SK-N-SH (cell line): Measurements from ENCODE around the gene MCTP1. TPM values are rescaled to one million over a fixed set of nuclear protein-coding genes. Genes with fewer than 3 reads are reported as not detected.

Experiments used
- CTCF ChIA-PET: fragments of 300-600, 350-600 bp; formaldehyde crosslinking; extraction: SDS; loops from one replicate; lab custom pipeline; 2021; lab: Yijun Ruan, JAX
- POLR2A ChIA-PET: fragments of 350-600 bp; sonication (Branson Sonifier 250); formaldehyde crosslinking; extraction: SDS; loops from one replicate; lab custom pipeline; 2020; ENCODE audit warnings: antibody characterized with exemption, inconsistent platforms; lab: Yijun Ruan, JAX
- DNase-seq: peaks from one replicate; pipeline ENCODE4 v3.0.0; 2012
- H2AFZ ChIP-seq: fragments of 200-600 bp; sonication (generic); 2 replicates; pipeline ENCODE4 v1.8.1; 2016; ENCODE audit warnings: antibody characterized with exemption, mild to moderate bottlenecking, low read depth
- H3F3A ChIP-seq: fragments of 200-600 bp; sonication (generic); replicated peaks from 2 replicates; pipeline ENCODE3; 2016; ENCODE audit warnings: antibody characterized with exemption, mild to moderate bottlenecking; ENCODE audit not compliant: insufficient read depth
- H3K27ac ChIP-seq, 2 experiments: fragments of 200-500 bp in 1 of 2; fragments of 200-600 bp in 1 of 2; sonication (Bioruptor generic) in 1 of 2; sonication (generic), shearing (Covaris generic) in 1 of 2; 2 replicates each; pipeline versions ENCODE4 v1.5.1 to v1.6.1; 2014 to 2016; ENCODE audit warnings: low read depth in 2 of 2, inconsistent platforms in 1 of 2, low read length in 1 of 2, mild to moderate bottlenecking in 1 of 2, mixed read lengths in 1 of 2
- H3K27me3 ChIP-seq: fragments of 200-600 bp; sonication (generic), shearing (Covaris generic); 2 replicates; pipeline ENCODE4 v1.6.1; 2016; ENCODE audit warnings: mixed run types; ENCODE audit not compliant: insufficient read depth
- H3K36me3 ChIP-seq, 2 experiments: fragments of 200-500 bp in 1 of 2; fragments of 200-600 bp in 1 of 2; sonication (Bioruptor generic) in 1 of 2; sonication (generic) in 1 of 2; replicated peaks in 1 of 2; 2 replicates each; pipeline versions ENCODE3 to v1.5.1; 2014 to 2016; ENCODE audit warnings: low read length in 1 of 2, mild to moderate bottlenecking in 1 of 2; ENCODE audit not compliant: insufficient read depth in 2 of 2, control insufficient read depth in 1 of 2
- H3K4me1 ChIP-seq, 2 experiments: fragments of 200-500 bp in 1 of 2; fragments of 200-600 bp in 1 of 2; sonication (Bioruptor generic) in 1 of 2; sonication (generic), shearing (Covaris generic) in 1 of 2; 2 replicates each; pipeline versions ENCODE4 v1.5.1 to v1.6.1; 2014 to 2016; ENCODE audit warnings: low read depth in 1 of 2, low read length in 1 of 2, mixed run types in 1 of 2; ENCODE audit not compliant: insufficient read depth in 2 of 2, control insufficient read depth in 1 of 2
- H3K4me2 ChIP-seq: fragments of 200-600 bp; sonication (generic), shearing (Covaris generic); 2 replicates; pipeline ENCODE4 v1.6.1; 2017; ENCODE audit warnings: mixed run types
- H3K4me3 ChIP-seq, 2 experiments: fragments of 200-500 bp in 1 of 2; fragments of 200-600 bp in 1 of 2; sonication (Bioruptor generic) in 1 of 2; sonication (generic), shearing (Covaris generic) in 1 of 2; 2 replicates each; pipeline versions ENCODE4 v1.5.1 to v1.8.1; 2014 to 2016; ENCODE audit warnings: low read depth in 2 of 2, inconsistent platforms in 1 of 2, low read length in 1 of 2, mild to moderate bottlenecking in 1 of 2, mixed read lengths in 1 of 2, moderate library complexity in 1 of 2
- H3K79me2 ChIP-seq: fragments of 200-600 bp; sonication (generic); 2 replicates; pipeline ENCODE4 v1.8.1; 2017; ENCODE audit warnings: mild to moderate bottlenecking; ENCODE audit not compliant: insufficient read depth
- H3K9ac ChIP-seq: fragments of 200-600 bp; sonication (generic); 2 replicates; pipeline ENCODE4 v1.6.1; 2017; ENCODE audit warnings: mixed run types
- H3K9me2 ChIP-seq: fragments of 200-600 bp; sonication (generic); 2 replicates; pipeline ENCODE4 v1.6.1; 2017; ENCODE audit warnings: mixed run types
- H3K9me3 ChIP-seq: fragments of 200-600 bp; sonication (generic); 2 replicates; pipeline ENCODE4 v1.6.1; 2017; ENCODE audit warnings: mixed run types, mild to moderate bottlenecking, moderate library complexity
- H4K20me1 ChIP-seq: fragments of 200-600 bp; sonication (generic); 2 replicates; pipeline ENCODE4 v1.6.1; 2017; ENCODE audit warnings: mild to moderate bottlenecking, mixed run types; ENCODE audit not compliant: insufficient read depth
- CHD2 ChIP-seq: fragments of 150-350 bp; IDR thresholded peaks from 2 replicates; pipeline ENCODE4 v1.6.1; 2018; ENCODE audit warnings: low read length; ENCODE audit not compliant: partially characterized antibody
- CTCF ChIP-seq: fragments of 200-600 bp; sonication (generic); IDR thresholded peaks from 2 replicates; pipeline ENCODE4 v1.6.1; 2017; ENCODE audit warnings: antibody characterized with exemption, mild to moderate bottlenecking, moderate library complexity
- EP300 ChIP-seq, 2 experiments: IDR thresholded peaks; 2 replicates each; pipeline versions ENCODE4 v1.4.0 to v1.6.1; 2012; ENCODE audit warnings: borderline replicate concordance in 1 of 2, low read depth in 1 of 2, low read length in 1 of 2
- EZH2phosphoT487 ChIP-seq: fragments of 200-600 bp; sonication (generic); IDR thresholded peaks from 2 replicates; pipeline ENCODE4 v1.6.1; 2017; ENCODE audit warnings: low read depth, mixed run types, mild to moderate bottlenecking, antibody characterized with exemption, moderate library complexity, borderline replicate concordance
- FOXJ3 ChIP-seq: sonication (generic); formaldehyde crosslinking; IDR thresholded peaks from 2 replicates; pipeline ENCODE4 v1.5.1; 2020; ENCODE audit warnings: mild to moderate bottlenecking, missing genetic modification reagents
- GABPA ChIP-seq: IDR thresholded peaks from 2 replicates; pipeline ENCODE4 v1.4.0; 2012; ENCODE audit warnings: low read depth, mild to moderate bottlenecking
- GATA2 ChIP-seq: sonication (generic); formaldehyde crosslinking; IDR thresholded peaks from 2 replicates; pipeline ENCODE4 v1.5.0; 2020; ENCODE audit warnings: mild to moderate bottlenecking, missing genetic modification reagents
- JUND ChIP-seq: IDR thresholded peaks from 2 replicates; pipeline ENCODE4 v1.4.0; 2012
- MXI1 ChIP-seq: IDR thresholded peaks from 2 replicates; pipeline ENCODE4 v1.6.1; 2012; ENCODE audit warnings: mild to moderate bottlenecking, low read depth, low read length, improper control_type of control experiment
- NFIC ChIP-seq: IDR thresholded peaks from 2 replicates; pipeline ENCODE4 v1.4.0; 2012; ENCODE audit warnings: borderline replicate concordance
- RFX5 ChIP-seq: IDR thresholded peaks from 2 replicates; pipeline ENCODE4 v1.6.1; 2012; ENCODE audit warnings: mild to moderate bottlenecking, improper control_type of control experiment, low read length
- SIN3A ChIP-seq: IDR thresholded peaks from 2 replicates; pipeline ENCODE4 v1.6.1; 2012; ENCODE audit warnings: low read depth, mild to moderate bottlenecking, low read length, moderate library complexity, borderline replicate concordance
- SMC3 ChIP-seq: IDR thresholded peaks from 2 replicates; pipeline ENCODE4 v1.6.1; 2012; ENCODE audit warnings: low read depth, low read length, improper control_type of control experiment
- TAF1 ChIP-seq: IDR thresholded peaks from 2 replicates; pipeline ENCODE4 v1.6.1; 2012; ENCODE audit warnings: low read depth, mild to moderate bottlenecking, low read length, moderate library complexity, borderline replicate concordance
- TCF12 ChIP-seq: IDR thresholded peaks from 2 replicates; pipeline ENCODE4 v1.4.0; 2012
- YY1 ChIP-seq: IDR thresholded peaks from 2 replicates; pipeline ENCODE4 v1.4.0; 2012; ENCODE audit warnings: low read depth, mild to moderate bottlenecking
- ZBTB33 ChIP-seq: IDR thresholded peaks from 2 replicates; pipeline ENCODE4 v1.4.0; 2012; ENCODE audit warnings: low read depth, borderline replicate concordance
- WGBS: methylation state at CpG from one replicate; pipeline ENCODE4 v1.1.6; 2017; ENCODE audit warnings: low lambda C conversion rate; 5-methylcytosine and 5-hydroxymethylcytosine counted together
- polyA plus RNA-seq, 3 experiments: library from polyadenylated mRNA; depleted of rRNA; stranded (reverse); fragments of >200 nt; gene quantifications; 2 replicates each; pipeline ENCODE4 v1.2.3, GENCODE V29; 2012
- TF ChIP-seq, protein P1 (sequence below): fragments of 150-350 bp; IDR thresholded peaks from 2 replicates; pipeline ENCODE4 v1.6.1; 2017; ENCODE audit warnings: antibody characterized with exemption, low read length, low read depth, borderline replicate concordance
- TF ChIP-seq, protein P2 (sequence below): IDR thresholded peaks from 2 replicates; pipeline ENCODE4 v1.6.1; 2012; ENCODE audit warnings: mild to moderate bottlenecking, low read depth, low read length, moderate library complexity

MCTP1 gene
- polyA plus RNA-seq, 1 of the 3 experiments (the other 2 are of a cell fraction): 0.53 TPM

GRCh38 chr5:94736498-94736897, 548.4 kb downstream of the MCTP1 start:
- Histone ChIP-seq H3K27ac (no peak overlapping the region), H3K9ac (no peak overlapping the region), H3K4me3 (no peak overlapping the region), H3K79me2 (no peaks in the 10 kb centered on the region)
- DNase-seq: no peak
- no peak for TF ChIP-seq SIN3A
- TF ChIP-seq, all 33 proteins: peak for 0
- Histone ChIP-seq H3K9me3 (no peaks in the 10 kb centered on the region), H3K36me3 (no peaks in the 10 kb centered on the region), H3K27me3 (no peaks in the 10 kb centered on the region), H3F3A (no peaks in the 10 kb centered on the region), H3K4me2 (no peak overlapping the region), H4K20me1 (no peaks in the 10 kb centered on the region), H2AFZ (no peak overlapping the region), H3K4me1 (no peaks in the 10 kb centered on the region), H3K9me2 (no peaks in the 10 kb centered on the region)
- ChIA-PET CTCF (interaction anchor here (0.6 to 2.7 kb wide), 6 partner anchors 14 to 911 kb away, joined by 3 to 18 read pairs (median 4); no protein-coding TSS in a partner anchor), POLR2A (no interaction called here)
- 96% methylated on average over 1 of the region's 1 CpG for WGBS

DNA sequence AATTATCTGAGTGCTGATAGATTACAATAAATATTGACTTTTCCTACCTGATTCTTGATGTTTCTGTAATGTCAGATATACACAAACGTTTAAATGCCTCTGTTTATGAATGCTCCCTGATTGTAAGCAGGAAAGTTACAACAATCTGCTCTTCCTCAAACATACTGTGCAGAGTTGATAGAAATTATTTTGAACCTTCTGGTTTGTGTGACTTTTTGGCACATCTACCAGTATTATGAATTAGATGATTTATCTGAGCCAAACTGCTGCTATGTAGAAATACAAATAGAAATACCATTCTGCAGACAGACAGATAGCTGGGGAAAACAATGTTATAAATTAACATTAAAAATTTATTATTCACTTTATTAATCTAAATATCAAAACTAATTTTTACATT, 553.4 kb downstream of the MCTP1 start:
- POLR2A ChIA-PET: no interaction called here
- no peaks in the 10 kb centered on the region for H3K9me2 ChIP-seq
- no peaks in the 10 kb centered on the region for H3F3A ChIP-seq
- 61% methylated on average over 1 of the region's 1 CpG for WGBS
- H4K20me1 ChIP-seq: no peaks in the 10 kb centered on the region
- H3K36me3 ChIP-seq: no peaks in the 10 kb centered on the region
- H3K4me3 ChIP-seq: no peak overlapping the region
- CTCF ChIA-PET: interaction anchor here (1.7 kb wide), 1 partner anchor 18 kb away, joined by 5 read pairs; no protein-coding TSS in a partner anchor
- no peak overlapping the region for H3K4me2 ChIP-seq
- no peaks in the 10 kb centered on the region for H3K79me2 ChIP-seq
- no peaks in the 10 kb centered on the region for H3K27me3 ChIP-seq
- no peak for DNase-seq
- 0 out of 2 replicates have a peak overlapping the region, but pooled peaks have one; percentile 30 for H2AFZ ChIP-seq
- no peak for TF ChIP-seq MXI1
- no peak for TF ChIP-seq ZBTB33
- no peak for TF ChIP-seq TCF12
- TF ChIP-seq EP300 (IDR thresholded peaks at IDR 0.05; ENCODE audit: borderline replicate concordance in 1 of 2, low read depth in 1 of 2, low read length in 1 of 2): no peak
- no peak for TF ChIP-seq SMC3
- no peak for TF ChIP-seq RFX5
- TF ChIP-seq, protein P1, sequence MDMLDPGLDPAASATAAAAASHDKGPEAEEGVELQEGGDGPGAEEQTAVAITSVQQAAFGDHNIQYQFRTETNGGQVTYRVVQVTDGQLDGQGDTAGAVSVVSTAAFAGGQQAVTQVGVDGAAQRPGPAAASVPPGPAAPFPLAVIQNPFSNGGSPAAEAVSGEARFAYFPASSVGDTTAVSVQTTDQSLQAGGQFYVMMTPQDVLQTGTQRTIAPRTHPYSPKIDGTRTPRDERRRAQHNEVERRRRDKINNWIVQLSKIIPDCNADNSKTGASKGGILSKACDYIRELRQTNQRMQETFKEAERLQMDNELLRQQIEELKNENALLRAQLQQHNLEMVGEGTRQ: no peak
- no peak for TF ChIP-seq CTCF
- TF ChIP-seq CHD2: no peak
- TF ChIP-seq GATA2 (CRISPR knock-in tag): no peak
- TF ChIP-seq YY1: no peak
- no peak for TF ChIP-seq GABPA
- no peak for TF ChIP-seq JUND
- TF ChIP-seq EZH2phosphoT487: no peak
- no peak for TF ChIP-seq NFIC
- no peak for TF ChIP-seq FOXJ3 (CRISPR knock-in tag)
- TF ChIP-seq TAF1: no peak
- TF ChIP-seq, protein P2, sequence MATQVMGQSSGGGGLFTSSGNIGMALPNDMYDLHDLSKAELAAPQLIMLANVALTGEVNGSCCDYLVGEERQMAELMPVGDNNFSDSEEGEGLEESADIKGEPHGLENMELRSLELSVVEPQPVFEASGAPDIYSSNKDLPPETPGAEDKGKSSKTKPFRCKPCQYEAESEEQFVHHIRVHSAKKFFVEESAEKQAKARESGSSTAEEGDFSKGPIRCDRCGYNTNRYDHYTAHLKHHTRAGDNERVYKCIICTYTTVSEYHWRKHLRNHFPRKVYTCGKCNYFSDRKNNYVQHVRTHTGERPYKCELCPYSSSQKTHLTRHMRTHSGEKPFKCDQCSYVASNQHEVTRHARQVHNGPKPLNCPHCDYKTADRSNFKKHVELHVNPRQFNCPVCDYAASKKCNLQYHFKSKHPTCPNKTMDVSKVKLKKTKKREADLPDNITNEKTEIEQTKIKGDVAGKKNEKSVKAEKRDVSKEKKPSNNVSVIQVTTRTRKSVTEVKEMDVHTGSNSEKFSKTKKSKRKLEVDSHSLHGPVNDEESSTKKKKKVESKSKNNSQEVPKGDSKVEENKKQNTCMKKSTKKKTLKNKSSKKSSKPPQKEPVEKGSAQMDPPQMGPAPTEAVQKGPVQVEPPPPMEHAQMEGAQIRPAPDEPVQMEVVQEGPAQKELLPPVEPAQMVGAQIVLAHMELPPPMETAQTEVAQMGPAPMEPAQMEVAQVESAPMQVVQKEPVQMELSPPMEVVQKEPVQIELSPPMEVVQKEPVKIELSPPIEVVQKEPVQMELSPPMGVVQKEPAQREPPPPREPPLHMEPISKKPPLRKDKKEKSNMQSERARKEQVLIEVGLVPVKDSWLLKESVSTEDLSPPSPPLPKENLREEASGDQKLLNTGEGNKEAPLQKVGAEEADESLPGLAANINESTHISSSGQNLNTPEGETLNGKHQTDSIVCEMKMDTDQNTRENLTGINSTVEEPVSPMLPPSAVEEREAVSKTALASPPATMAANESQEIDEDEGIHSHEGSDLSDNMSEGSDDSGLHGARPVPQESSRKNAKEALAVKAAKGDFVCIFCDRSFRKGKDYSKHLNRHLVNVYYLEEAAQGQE: no peak
- TF ChIP-seq, all 33 proteins: peak for 0
- Histone ChIP-seq H3K9ac (no peak overlapping the region), H3K9me3 (no peaks in the 10 kb centered on the region), H3K27ac (no peak overlapping the region), H3K4me1 (no peaks in the 10 kb centered on the region; a peak in 1 of 4 replicates)
